Measurements from ENCODE around the gene COX6B2.

COX6B2 gene

GRCh38 chr19:55383279-55384130 is 29.0 kb upstream of the COX6B2 start:
- in situ Hi-C loops (cut with MboI; ENCODE audit: low sequenced_read_pairs): no loop called here

GRCh38 chr19:55382522-55383054 is 28.1 kb upstream of the COX6B2 start:
- in situ Hi-C loops (cut with MboI; ENCODE audit: low sequenced_read_pairs): no loop called here

GRCh38 chr19:55382013-55382412 is 27.5 kb upstream of the COX6B2 start:
- in situ Hi-C loops (cut with MboI; ENCODE audit: low sequenced_read_pairs): no loop called here

- in situ Hi-C loops (cut with MboI; ENCODE audit: low sequenced_read_pairs): no loop called here
Observed at GRCh38 chr19:55379174-55379573, 24.7 kb upstream of the COX6B2 start.

- in situ Hi-C loops (cut with MboI; ENCODE audit: low sequenced_read_pairs): no loop called here
Observed at GRCh38 chr19:55377356-55378131, 23.0 kb upstream of the COX6B2 start.

- in situ Hi-C loops (cut with MboI; ENCODE audit: low sequenced_read_pairs): no loop called here
Observed at GRCh38 chr19:55376241-55376933, 21.9 kb upstream of the COX6B2 start, which contains the start of gene TMEM190. TMEM190 (plus strand) TSS chr19:55376826; CDS start chr19:55376854, 28 bp downstream.

GRCh38 chr19:55373993-55374757 is 19.7 kb upstream of the COX6B2 start:
- in situ Hi-C loops (cut with MboI; ENCODE audit: low sequenced_read_pairs): no loop called here

GRCh38 chr19:55373306-55373992 is 18.9 kb upstream of the COX6B2 start:
- in situ Hi-C loops (cut with MboI; ENCODE audit: low sequenced_read_pairs): no loop called here

- in situ Hi-C loops (cut with MboI; ENCODE audit: low sequenced_read_pairs): no loop called here
Observed at GRCh38 chr19:55372316-55373081, 18.0 kb upstream of the COX6B2 start.

GRCh38 chr19:55370305-55370988 is 15.9 kb upstream of the COX6B2 start, which contains the start of gene IL11:
IL11 (minus strand) TSS chr19:55370463; CDS start chr19:55370310, 153 bp downstream.
- in situ Hi-C loops (cut with MboI; ENCODE audit: low sequenced_read_pairs): no loop called here

GRCh38 chr19:55369653-55370304 is 15.3 kb upstream of the COX6B2 start:
- in situ Hi-C loops (cut with MboI; ENCODE audit: low sequenced_read_pairs): no loop called here

GRCh38 chr19:55368701-55369563 is 14.4 kb upstream of the COX6B2 start:
- in situ Hi-C loops (cut with MboI; ENCODE audit: low sequenced_read_pairs): no loop called here

GRCh38 chr19:55368106-55368505 is 13.6 kb upstream of the COX6B2 start:
- in situ Hi-C loops (cut with MboI; ENCODE audit: low sequenced_read_pairs): no loop called here

- in situ Hi-C loops (cut with MboI; ENCODE audit: low sequenced_read_pairs): no loop called here
Observed at GRCh38 chr19:55366790-55367189, 12.3 kb upstream of the COX6B2 start.

- in situ Hi-C loops (cut with MboI; ENCODE audit: low sequenced_read_pairs): no loop called here
Observed at GRCh38 chr19:55365964-55366363, 11.4 kb upstream of the COX6B2 start.

GRCh38 chr19:55365245-55365644 is 10.7 kb upstream of the COX6B2 start:
- in situ Hi-C loops (cut with MboI; ENCODE audit: low sequenced_read_pairs): no loop called here
